GM12878 (cell line): ENCODE results near the gene KICS2. TPM values are rescaled to one million over a fixed set of nuclear protein-coding genes. Genes with fewer than 3 reads are reported as not detected.

ENCODE experiments used
- CHD4 ChIP-seq: fragments of 200-600 bp; sonication (generic); IDR thresholded peaks from 2 replicates; pipeline ENCODE4 v1.6.1; 2016; ENCODE audit warnings: mild to moderate bottlenecking
- CREM ChIP-seq: IDR thresholded peaks from 2 replicates; pipeline ENCODE4 v1.6.1; 2014; ENCODE audit warnings: antibody characterized with exemption, low read depth
- EED ChIP-seq: sonication (generic); IDR thresholded peaks from 2 replicates; pipeline ENCODE4 v1.6.1; 2016; ENCODE audit warnings: antibody characterized with exemption, low read depth
- EZH2 ChIP-seq: IDR thresholded peaks from 2 replicates; pipeline ENCODE4 v1.6.1; 2012; ENCODE audit warnings: low read depth, mild to moderate bottlenecking, control low read depth, inconsistent platforms, low read length, borderline replicate concordance; ENCODE audit not compliant: control insufficient read depth
- FOS ChIP-seq: IDR thresholded peaks from 3 replicates; pipeline ENCODE4 v1.6.1; 2011; ENCODE audit warnings: borderline replicate concordance; ENCODE audit not compliant: insufficient read length; ENCODE audit errors: extremely low read depth
- GATAD2B ChIP-seq: fragments of 450-650 bp; conservative IDR thresholded peaks from 2 replicates; pipeline ENCODE4 v1.6.1; 2017; ENCODE audit warnings: low read depth, mild to moderate bottlenecking, moderate library complexity
- HDAC2 ChIP-seq: fragments of 200-600 bp; sonication (generic); IDR thresholded peaks from 2 replicates; pipeline ENCODE4 v1.6.1; 2017
- KAT2A ChIP-seq: conservative IDR thresholded peaks from 2 replicates; pipeline ENCODE4 v1.6.1; 2011; ENCODE audit warnings: low read depth, low read length; ENCODE audit not compliant: control insufficient read depth
- KLF5 ChIP-seq: fragments of 450-650 bp; IDR thresholded peaks from 2 replicates; pipeline ENCODE4 v1.6.1; 2014; ENCODE audit warnings: mild to moderate bottlenecking; ENCODE audit not compliant: partially characterized antibody
- MYB ChIP-seq: fragments of 150-350 bp; IDR thresholded peaks from 2 replicates; pipeline ENCODE4 v1.6.1; 2014; ENCODE audit warnings: mild to moderate bottlenecking, low read depth, low read length, borderline replicate concordance
- NFYA ChIP-seq: IDR thresholded peaks from 2 replicates; pipeline ENCODE4 v1.6.1; 2011; ENCODE audit warnings: low read depth, mild to moderate bottlenecking, low read length, improper control_type of control experiment, borderline replicate concordance
- NFYB ChIP-seq: IDR thresholded peaks from 2 replicates; pipeline ENCODE4 v1.6.1; 2011; ENCODE audit warnings: low read depth, mild to moderate bottlenecking, low read length, improper control_type of control experiment, moderate library complexity; ENCODE audit not compliant: insufficient read depth
- PBX3 ChIP-seq: IDR thresholded peaks from 2 replicates; pipeline ENCODE4 v1.6.1; 2011; ENCODE audit warnings: mild to moderate bottlenecking, low read depth, low read length, moderate library complexity; ENCODE audit not compliant: insufficient replicate concordance
- PKNOX1 ChIP-seq: fragments of 450-650 bp; IDR thresholded peaks from 2 replicates; pipeline ENCODE4 v1.6.1; 2016; ENCODE audit warnings: mild to moderate bottlenecking
- PML ChIP-seq: IDR thresholded peaks from 2 replicates; pipeline ENCODE4 v1.6.1; 2012; ENCODE audit warnings: low read length, inconsistent platforms
- POLR2A ChIP-seq: IDR thresholded peaks from 2 replicates; pipeline ENCODE4 v1.6.1; 2011; ENCODE audit warnings: low read depth, mild to moderate bottlenecking, low read length
- PRDM15 ChIP-seq: fragments of 450-650 bp; formaldehyde crosslinking; IDR thresholded peaks from 2 replicates; pipeline ENCODE4 v1.4.0; 2020; ENCODE audit warnings: mild to moderate bottlenecking, moderate library complexity
- RUNX3 ChIP-seq: IDR thresholded peaks from 2 replicates; pipeline ENCODE4 v1.6.1; 2012; ENCODE audit warnings: low read length, inconsistent platforms
- SKIL ChIP-seq: fragments of 450-650 bp; IDR thresholded peaks from 2 replicates; pipeline ENCODE4 v1.6.1; 2017; ENCODE audit warnings: mild to moderate bottlenecking, low read depth, inconsistent platforms; ENCODE audit not compliant: poor library complexity, severe bottlenecking
- SMAD1 ChIP-seq: fragments of 450-650 bp; IDR thresholded peaks from 2 replicates; pipeline ENCODE4 v1.6.1; 2018; ENCODE audit warnings: mild to moderate bottlenecking, low read depth; ENCODE audit not compliant: partially characterized antibody
- SP1 ChIP-seq: IDR thresholded peaks from one replicate; pipeline ENCODE4 v1.6.1; 2011; ENCODE audit warnings: low read depth, low read length
- SRF ChIP-seq, 2 experiments: IDR thresholded peaks; 2 replicates each; pipeline ENCODE4 v1.6.1; 2011; ENCODE audit warnings: low read depth in 2 of 2, low read length in 2 of 2, mild to moderate bottlenecking in 1 of 2, moderate library complexity in 1 of 2
- STAT1 ChIP-seq: fragments of 450-650 bp; conservative IDR thresholded peaks from 2 replicates; pipeline ENCODE4 v1.6.1; 2014; ENCODE audit warnings: antibody characterized with exemption, mild to moderate bottlenecking
- WRNIP1 ChIP-seq: IDR thresholded peaks from 2 replicates; pipeline ENCODE4 v1.6.1; 2011; ENCODE audit warnings: low read depth, low read length, improper control_type of control experiment, borderline replicate concordance
- ZZZ3 ChIP-seq: IDR thresholded peaks from 2 replicates; pipeline ENCODE4 v1.6.1; 2011; ENCODE audit warnings: low read depth; ENCODE audit not compliant: control insufficient read depth, insufficient read length
- polyA plus RNA-seq, 11 experiments: library from polyadenylated mRNA; depleted of rRNA in 4 of 11; unstranded in 6 of 11; stranded (reverse) in 5 of 11; fragments of >200 nt; fragmentation: Nextera tagmentation in 4 of 11; fragmentation: Illumina TruSeq in 1 of 11; extraction: Ambion mirVana in 4 of 11; extraction: Trizol in 1 of 11; gene quantifications; 1 replicate in 1 of 11; 2 replicates in 10 of 11; pipeline versions ENCODE4 v1.2.1 to v1.2.3, GENCODE V29; 2011 to 2016; ENCODE audit warnings: inconsistent platforms in 2 of 11, missing spikeins in 2 of 11, low read depth in 1 of 11
- total RNA-seq, 4 experiments: library from RNA; depleted of rRNA in 3 of 4; stranded (reverse); fragments of >200 nt in 3 of 4; fragmentation: Illumina TruSeq in 1 of 4; extraction: Trizol in 1 of 4; gene quantifications; 2 replicates each; pipeline versions ENCODE4 v1.2.1 to v1.2.3, GENCODE V29; 2013 to 2021

The KICS2 gene
- total and polyA plus RNA-seq, 10 of the 15 experiments (the other 5 are each of a cell fraction or from before 2014, with no cell fraction given), result 3.9 to 13.1 (median 9.5) TPM

GRCh38 chr12:64186789-64187188 is 35.3 kb downstream of the KICS2 start (continued):
- TF ChIP-seq EED (0 out of 2 replicates have a peak, but pooled peaks have one; percentile 58), PRDM15 (CRISPR knock-in tag) (no peak), FOS (no peak), GATAD2B (no peak), POLR2A (no peak), KAT2A (no peak), PML (no peak), EZH2 (no peak), SRF (IDR thresholded peaks at IDR 0.05; ENCODE audit: low read depth in 2 of 2, low read length in 2 of 2) (0 out of 4 replicates have a peak, but pooled peaks of 1 of the 2 experiments have one; percentile 14), SP1 (no peak), NFYB (no peak), STAT1 (no peak), HDAC2 (no peak), CHD4 (no peak), ZZZ3 (no peak), RUNX3 (no peak; the same call in 1 of the 2 replicates), PBX3 (no peak), WRNIP1 (no peak), MYB (no peak), NFYA (no peak), CREM (peak; percentile 37; the same call in 1 of the 2 replicates), KLF5 (no peak), PKNOX1 (0 out of 2 replicates have a peak, but pooled peaks have one; percentile 25), SMAD1 (no peak), SKIL (no peak)
